HT1080 (cell line): ENCODE results near the gene GGN. TPM values are rescaled to one million over a fixed set of nuclear protein-coding genes. Genes with fewer than 3 reads are reported as not detected.

Experiments used
- total RNA-seq: library from RNA; depleted of rRNA; stranded (reverse); fragments of >200 nt; shearing (Covaris generic); gene quantifications from 2 replicates; pipeline ENCODE4 v1.2.3, GENCODE V29; 2014; rRNA removed

The GGN gene
- total RNA-seq, 1 experiment from 2014 or later = 1.0 TPM

Other genes starting within 250 kb of the GGN start
- 9.1 and 9.5 TPM in 2 replicates for gene DPF1, start 163.8 kb downstream of the GGN start, total RNA-seq
- not detected in 2 replicates for gene PPP1R14A, start 131.7 kb downstream of the GGN start, total RNA-seq
- gene SPINT2, start 123.5 kb downstream of the GGN start, total RNA-seq = 0.21 and 0.27 TPM in 2 replicates
- gene C19orf33, start 83.8 kb downstream of the GGN start, total RNA-seq = 51.9 and 85.9 TPM in 2 replicates
- 120 and 122 TPM in 2 replicates for gene YIF1B, start 72.1 kb downstream of the GGN start, total RNA-seq
- 0.94 and 1.9 TPM in 2 replicates for gene KCNK6, start 68.2 kb downstream of the GGN start, total RNA-seq
- 0.55 and 0.73 TPM in 2 replicates for gene CATSPERG, start 52.2 kb downstream of the GGN start, total RNA-seq
- 410 and 485 TPM in 2 replicates for gene PSMD8, start 13.5 kb downstream of the GGN start, total RNA-seq
- 6.6 and 11.0 TPM in 2 replicates for gene SPRED3, start 663 bp upstream of the GGN start, total RNA-seq
- 14.3 and 16.2 TPM in 2 replicates for gene FAM98C, start 15.1 kb upstream of the GGN start, total RNA-seq
- gene RASGRP4, start 38.2 kb upstream of the GGN start, total RNA-seq = not detected in 2 replicates
- not detected in 2 replicates for gene RYR1, start 45.7 kb upstream of the GGN start, total RNA-seq
- 0.20 and 0.24 TPM in 2 replicates for gene MAP4K1, start 229.9 kb upstream of the GGN start, total RNA-seq
- 564 and 651 TPM in 2 replicates for gene EIF3K, start 231.2 kb upstream of the GGN start, total RNA-seq